AG09319 (cell line): ENCODE data around the gene CFAP46.
A peak's percentile ranks its signal among the peaks of the same experiment; 100 is the strongest.

Experiments used
- DNase-seq: peaks from one replicate; pipeline ENCODE4 v3.0.0-alpha.2; 2010; ENCODE audit warnings: low read depth; ENCODE audit errors: extremely low read depth
- TF ChIP-seq, protein P1 (sequence below): IDR thresholded peaks from 2 replicates; pipeline ENCODE4 v1.5.1; 2011; ENCODE audit warnings: low read depth, mild to moderate bottlenecking, inconsistent platforms, low read length, moderate library complexity

The CFAP46 gene

DNA sequence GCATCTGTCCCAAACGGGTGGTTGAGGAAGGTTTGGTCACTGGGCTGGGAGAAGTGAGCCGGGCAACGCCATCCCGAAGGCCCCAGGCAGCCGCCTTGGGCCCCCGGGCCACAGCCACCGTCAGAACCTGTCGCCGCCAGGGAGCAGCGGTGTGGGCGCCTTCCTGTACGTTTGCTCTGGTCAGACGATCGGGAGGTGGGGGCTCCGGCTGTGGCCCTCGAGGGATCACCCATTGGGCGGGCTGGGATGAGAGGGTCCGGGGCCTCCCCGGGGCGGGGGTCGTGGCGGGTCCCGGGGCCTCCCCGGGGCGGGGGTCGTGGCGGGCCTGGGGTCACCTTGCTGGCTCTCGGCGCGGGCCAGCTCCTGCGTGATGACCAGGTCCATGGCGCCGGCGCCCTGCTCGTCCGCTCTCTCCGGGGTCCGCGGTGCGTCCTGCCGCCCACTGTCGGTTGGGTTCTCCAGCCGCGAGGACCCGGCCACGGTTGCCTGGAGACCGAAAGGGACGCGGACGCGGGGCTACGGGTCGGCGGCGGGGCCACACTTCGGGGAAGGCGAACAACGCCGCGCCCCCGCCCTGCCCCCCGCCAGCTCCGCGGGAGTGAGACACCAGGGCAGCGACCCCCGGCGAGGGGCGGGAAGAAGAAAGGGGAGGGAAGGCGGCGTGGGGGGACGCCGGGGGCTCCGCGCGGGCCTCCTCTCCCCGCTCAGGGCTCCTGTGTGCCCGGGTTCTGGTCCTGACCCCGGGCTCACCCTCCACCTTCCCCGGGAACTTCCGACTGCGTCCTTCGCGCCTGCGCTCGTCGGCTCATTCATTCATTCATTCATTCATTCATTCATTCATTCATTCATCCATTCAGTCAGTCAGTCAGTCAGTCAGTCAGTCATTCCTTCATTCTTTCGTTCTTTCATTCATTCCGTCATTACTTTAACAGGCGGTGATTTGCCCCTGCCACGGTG lies at the start of gene CFAP46:
Gene CFAP46 (minus strand): TSS at position 470 of the 957 bp plus-strand sequence. CDS start 86 bp downstream, at position 384.
- TF ChIP-seq, protein P1, sequence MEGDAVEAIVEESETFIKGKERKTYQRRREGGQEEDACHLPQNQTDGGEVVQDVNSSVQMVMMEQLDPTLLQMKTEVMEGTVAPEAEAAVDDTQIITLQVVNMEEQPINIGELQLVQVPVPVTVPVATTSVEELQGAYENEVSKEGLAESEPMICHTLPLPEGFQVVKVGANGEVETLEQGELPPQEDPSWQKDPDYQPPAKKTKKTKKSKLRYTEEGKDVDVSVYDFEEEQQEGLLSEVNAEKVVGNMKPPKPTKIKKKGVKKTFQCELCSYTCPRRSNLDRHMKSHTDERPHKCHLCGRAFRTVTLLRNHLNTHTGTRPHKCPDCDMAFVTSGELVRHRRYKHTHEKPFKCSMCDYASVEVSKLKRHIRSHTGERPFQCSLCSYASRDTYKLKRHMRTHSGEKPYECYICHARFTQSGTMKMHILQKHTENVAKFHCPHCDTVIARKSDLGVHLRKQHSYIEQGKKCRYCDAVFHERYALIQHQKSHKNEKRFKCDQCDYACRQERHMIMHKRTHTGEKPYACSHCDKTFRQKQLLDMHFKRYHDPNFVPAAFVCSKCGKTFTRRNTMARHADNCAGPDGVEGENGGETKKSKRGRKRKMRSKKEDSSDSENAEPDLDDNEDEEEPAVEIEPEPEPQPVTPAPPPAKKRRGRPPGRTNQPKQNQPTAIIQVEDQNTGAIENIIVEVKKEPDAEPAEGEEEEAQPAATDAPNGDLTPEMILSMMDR: no peak
- DNase-seq: peak; percentile 11

DNA sequence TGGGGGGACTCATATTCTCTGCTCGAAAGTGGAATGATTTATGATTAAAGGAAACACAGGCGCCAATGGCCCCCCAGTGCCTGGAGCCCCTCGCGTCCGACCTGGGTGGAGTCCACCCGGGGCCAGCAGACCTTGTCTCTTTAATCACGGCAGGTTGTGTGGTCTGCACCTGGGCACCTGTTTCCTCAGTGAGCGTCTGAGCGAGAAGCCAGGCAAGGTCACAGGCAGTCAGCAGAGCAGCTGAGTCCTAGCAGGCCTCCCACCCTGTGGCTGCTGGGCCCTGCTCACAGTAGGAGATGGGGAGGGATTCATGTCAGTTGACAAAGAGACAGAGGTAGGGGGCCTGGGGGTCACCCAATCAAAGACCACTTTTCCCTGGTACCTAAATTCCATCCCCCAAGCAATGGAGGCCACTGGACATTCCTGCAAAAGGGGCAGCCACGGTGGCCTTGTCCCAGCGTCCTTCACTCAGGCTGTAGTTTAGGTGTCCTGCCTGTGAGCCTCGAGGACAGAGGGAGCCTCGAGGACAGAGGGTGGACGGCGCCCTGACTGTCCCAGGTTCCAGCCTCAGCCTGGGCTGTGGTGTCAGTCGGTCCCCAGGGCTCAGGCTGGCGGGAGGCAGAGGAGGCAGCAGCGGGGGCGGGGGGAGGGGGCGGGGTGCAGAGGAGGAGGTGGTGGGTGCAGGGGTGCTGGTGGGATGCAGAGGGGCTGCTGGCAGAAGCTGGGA lies 49.5 kb upstream of the CFAP46 start:
- DNase-seq: no peak
- TF ChIP-seq, protein P1: no peak

DNA sequence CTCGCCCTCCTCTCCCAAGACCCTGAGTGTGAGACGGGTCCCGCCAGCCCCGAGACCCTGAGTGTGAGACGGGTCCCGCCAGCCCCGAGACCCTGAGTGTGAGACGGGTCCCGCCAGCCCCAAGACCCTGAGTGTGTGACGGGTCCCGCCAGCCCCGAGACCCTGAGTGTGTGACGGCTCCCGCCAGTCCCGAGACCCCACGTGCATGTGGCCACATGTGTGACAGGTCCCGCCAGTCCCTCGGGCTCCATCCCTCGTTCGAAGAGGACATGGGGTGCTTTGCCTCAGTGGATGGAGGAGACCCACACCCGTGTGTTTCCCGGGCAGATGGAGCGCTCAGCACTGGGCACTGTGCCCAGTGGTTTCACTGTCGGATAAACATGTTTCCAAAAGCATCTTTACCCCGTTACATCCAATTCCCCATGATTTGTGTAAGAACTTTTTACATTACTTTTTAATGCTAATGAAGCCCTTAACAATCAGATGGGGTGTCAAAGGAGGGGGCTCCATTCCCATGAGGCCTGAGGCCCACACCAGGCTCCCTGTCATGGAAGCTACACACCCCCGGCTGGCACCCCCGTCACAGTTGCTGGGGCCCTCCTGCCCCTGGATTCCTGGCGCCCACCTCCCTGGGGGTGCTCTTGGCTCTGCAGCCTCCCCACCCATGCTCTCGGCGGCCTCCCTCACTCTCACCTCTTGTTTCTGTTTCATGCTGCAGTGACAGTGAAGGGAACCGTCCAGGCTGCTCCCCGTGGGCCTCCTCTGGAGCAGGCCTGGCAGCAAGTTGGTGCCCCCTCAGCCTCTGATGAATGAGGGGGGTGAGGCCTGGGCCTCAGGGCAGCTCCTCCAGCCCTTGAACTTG lies 48.5 kb upstream of the CFAP46 start:
- no peak for DNase-seq
- TF ChIP-seq, protein P1: no peak

DNA sequence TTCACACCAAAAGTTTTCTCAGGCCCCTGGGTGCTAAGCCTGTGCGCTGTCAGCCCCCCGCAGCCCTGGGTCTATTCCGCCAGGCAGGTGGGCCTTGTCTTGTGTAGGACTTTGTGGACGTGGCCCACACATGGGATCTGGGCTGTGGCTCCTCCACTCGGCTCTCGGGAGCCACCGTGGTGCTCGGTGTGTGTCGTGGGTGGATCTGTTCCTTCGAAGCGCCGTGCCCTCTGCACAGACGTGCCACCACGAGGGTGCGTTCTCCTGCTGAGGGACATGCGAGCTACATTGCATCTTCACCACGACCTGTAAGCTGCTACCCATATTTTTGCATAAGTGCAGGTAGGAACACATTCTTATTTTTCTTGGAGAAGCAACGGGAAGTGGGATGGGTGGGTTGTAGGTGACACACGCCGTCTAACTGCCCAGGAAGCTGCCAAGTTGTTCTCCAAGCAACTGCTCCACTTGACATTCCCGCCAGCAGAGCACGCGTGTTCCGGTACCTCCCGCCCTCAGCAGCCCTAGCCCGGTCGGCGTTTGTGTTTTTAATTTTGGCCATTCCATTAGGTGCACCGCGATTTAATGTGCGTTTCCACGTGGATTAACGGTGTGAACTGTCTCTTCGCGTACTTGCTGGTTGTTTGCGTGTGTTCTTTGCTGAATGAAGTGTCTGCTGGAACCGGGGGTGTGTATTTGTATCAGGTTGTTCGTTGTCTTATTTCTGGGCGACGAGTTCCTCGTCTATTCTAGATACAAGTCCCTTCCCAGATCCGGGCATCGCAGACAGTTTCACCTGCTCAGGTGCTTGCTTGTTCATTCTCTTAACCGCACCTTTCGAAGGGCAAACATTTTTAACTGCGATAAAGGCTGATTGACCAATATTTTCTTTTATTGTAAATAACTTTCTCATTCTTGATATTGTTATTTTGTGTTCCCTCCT lies 47.4 kb upstream of the CFAP46 start:
- no peak for DNase-seq

DNA sequence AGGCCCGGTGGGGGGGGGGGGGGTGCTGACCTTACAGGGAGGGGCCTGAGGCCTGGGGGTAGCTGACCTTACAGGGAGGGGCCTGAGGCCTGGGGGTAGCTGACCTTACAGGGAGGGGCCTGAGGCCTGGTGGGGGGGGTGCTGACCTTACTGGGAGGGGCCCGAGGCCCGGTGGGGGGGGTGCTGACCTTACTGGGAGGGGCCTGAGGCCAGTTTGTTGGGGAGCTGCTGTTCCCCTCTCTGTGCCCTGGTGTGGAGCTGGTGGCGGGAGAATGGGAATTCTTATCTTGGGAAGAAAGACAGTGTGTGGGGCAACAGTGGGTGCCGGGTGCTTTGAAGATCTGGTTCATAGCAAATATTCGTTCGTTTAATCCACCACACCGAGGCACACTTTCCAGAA lies 46.6 kb upstream of the CFAP46 start:
- no peak for DNase-seq
- TF ChIP-seq, protein P1: no peak

More for the DNA sequence above, 47.4 kb upstream of the CFAP46 start:
- TF ChIP-seq, protein P1: no peak
